H1 (cell line): ENCODE results near the gene GDPGP1. TPM values are rescaled to one million over a fixed set of nuclear protein-coding genes. Genes with fewer than 3 reads are reported as not detected.

Source experiments
- CTCF ChIA-PET: fragments of 300-600 bp; sonication (Branson Sonifier 250); formaldehyde crosslinking; loops from one replicate; lab custom pipeline; 2021; ENCODE audit not compliant: partially characterized antibody; lab: Charles Lee
- POLR2A ChIA-PET: fragments of 300-600 bp; sonication (Branson Sonifier 250); formaldehyde crosslinking; loops from one replicate; lab custom pipeline; 2021; ENCODE audit warnings: inconsistent platforms; ENCODE audit not compliant: partially characterized antibody; lab: Charles Lee
- DNase-seq, 2 experiments: peaks; one replicate each; pipeline versions ENCODE4 v3.0.0 to v3.0.0-alpha.2; 2010 to 2022; ENCODE audit warnings: low spot score in 2 of 2, low read depth in 1 of 2, mixed read lengths in 1 of 2
- FAIRE-seq: peaks from 2 replicates; lab custom pipeline; 2011; peaks lifted over from hg19 to GRCh38; lab: Jason Lieb, UNC
- H2AFZ ChIP-seq: 2 replicates; pipeline ENCODE4 v1.8.1; 2012; ENCODE audit warnings: low read length, inconsistent platforms
- H2AK5ac ChIP-seq: 2 replicates; pipeline ENCODE4 v1.6.1; 2013; ENCODE audit warnings: low read depth, low read length
- H2BK120ac ChIP-seq: replicated peaks from 2 replicates; pipeline ENCODE3; 2013; ENCODE audit warnings: low read depth, low read length, inconsistent platforms
- H2BK12ac ChIP-seq: 2 replicates; pipeline ENCODE4 v1.6.1; 2013; ENCODE audit warnings: low read depth, low read length
- H2BK15ac ChIP-seq: 2 replicates; pipeline ENCODE4 v1.6.1; 2013; ENCODE audit warnings: low read length
- H2BK20ac ChIP-seq: 2 replicates; pipeline ENCODE4 v1.6.1; 2013; ENCODE audit warnings: low read length
- H2BK5ac ChIP-seq: 2 replicates; pipeline ENCODE4 v1.6.1; 2013; ENCODE audit warnings: low read depth, low read length
- H3K14ac ChIP-seq: 2 replicates; pipeline ENCODE4 v1.6.1; 2013; ENCODE audit warnings: inconsistent platforms; ENCODE audit not compliant: insufficient read length
- H3K18ac ChIP-seq: 2 replicates; pipeline ENCODE4 v1.6.1; 2013; ENCODE audit warnings: low read length; ENCODE audit errors: extremely low read depth
- H3K23ac ChIP-seq: 2 replicates; pipeline ENCODE4 v1.6.1; 2013; ENCODE audit warnings: inconsistent platforms; ENCODE audit not compliant: insufficient read length
- H3K23me2 ChIP-seq: 2 replicates; pipeline ENCODE4 v1.6.1; 2013; ENCODE audit warnings: low read depth, low read length
- H3K27ac ChIP-seq: 2 replicates; pipeline ENCODE4 v1.6.1; 2011; ENCODE audit warnings: low read depth, low read length, inconsistent platforms
- H3K27me3 ChIP-seq, 4 experiments: replicated peaks in 1 of 4; 1 replicate in 1 of 4; 2 replicates in 3 of 4; pipeline versions ENCODE4 v1.6.1 to v1.8.1; 2011 to 2013; ENCODE audit warnings: low read length in 3 of 4, mild to moderate bottlenecking in 3 of 4, inconsistent platforms in 2 of 4, mixed read lengths in 2 of 4, moderate library complexity in 1 of 4; ENCODE audit not compliant: control insufficient read depth in 3 of 4, insufficient read depth in 3 of 4; ENCODE audit errors: extremely low read depth in 1 of 4
- H3K36me3 ChIP-seq, 4 experiments: 2 replicates each; pipeline versions ENCODE4 v1.6.1 to v1.8.1; 2011 to 2013; ENCODE audit warnings: mild to moderate bottlenecking in 4 of 4, low read length in 3 of 4, moderate library complexity in 2 of 4, control low read depth in 1 of 4, inconsistent platforms in 1 of 4; ENCODE audit not compliant: insufficient read depth in 4 of 4, control insufficient read depth in 2 of 4
- H3K4ac ChIP-seq: replicated peaks from 2 replicates; pipeline ENCODE3; 2013; ENCODE audit warnings: low read length, low read depth, mixed read lengths, inconsistent platforms; ENCODE audit not compliant: insufficient read length
- H3K4me1 ChIP-seq, 4 experiments: replicated peaks in 1 of 4; 1 replicate in 1 of 4; 2 replicates in 3 of 4; pipeline versions ENCODE4 v1.6.1 to v1.8.1; 2011 to 2013; ENCODE audit warnings: low read length in 3 of 4, inconsistent platforms in 2 of 4, mixed read lengths in 1 of 4; ENCODE audit not compliant: insufficient read depth in 4 of 4, control insufficient read depth in 3 of 4
- H3K4me2 ChIP-seq, 2 experiments: 2 replicates each; pipeline versions ENCODE4 v1.6.1 to v1.8.1; 2011 to 2013; ENCODE audit warnings: low read depth in 2 of 2, low read length in 2 of 2, control low read depth in 1 of 2, inconsistent platforms in 1 of 2, mild to moderate bottlenecking in 1 of 2; ENCODE audit not compliant: insufficient read depth in 1 of 2
- H3K4me3 ChIP-seq, 4 experiments: fragments of 200-600, 300-600 bp in 1 of 4; sonication (generic), shearing (Covaris generic), sonication (Bioruptor Twin) in 1 of 4; 2 replicates each; pipeline versions ENCODE4 v1.5.1 to v1.8.1; 2011 to 2016; ENCODE audit warnings: low read length in 4 of 4, low read depth in 3 of 4, control low read depth in 2 of 4, inconsistent platforms in 2 of 4, mild to moderate bottlenecking in 2 of 4, mixed read lengths in 1 of 4, moderate library complexity in 1 of 4; ENCODE audit not compliant: insufficient read depth in 2 of 4; ENCODE audit errors: extremely low read depth in 1 of 4
- H3K56ac ChIP-seq: replicated peaks from 2 replicates; pipeline ENCODE3; 2013; ENCODE audit warnings: low read depth, mild to moderate bottlenecking, mixed read lengths, low read length, inconsistent platforms; ENCODE audit not compliant: insufficient read length
- H3K79me1 ChIP-seq: 2 replicates; pipeline ENCODE4 v1.6.1; 2013; ENCODE audit warnings: low read depth, low read length, control low read depth
- H3K79me2 ChIP-seq, 2 experiments: 2 replicates each; pipeline versions ENCODE4 v1.6.1 to v1.8.1; 2012 to 2013; ENCODE audit warnings: low read length in 2 of 2, mild to moderate bottlenecking in 2 of 2, inconsistent platforms in 1 of 2; ENCODE audit not compliant: insufficient read depth in 2 of 2, control insufficient read depth in 1 of 2
- H3K9ac ChIP-seq, 4 experiments: replicated peaks in 1 of 4; 1 replicate in 1 of 4; 2 replicates in 3 of 4; pipeline versions ENCODE4 v1.6.1 to v1.8.1; 2011 to 2013; ENCODE audit warnings: low read depth in 3 of 4, low read length in 3 of 4, control low read depth in 2 of 4, mild to moderate bottlenecking in 2 of 4, moderate library complexity in 2 of 4, inconsistent platforms in 1 of 4; ENCODE audit errors: extremely low read depth in 1 of 4
- H3K9me3 ChIP-seq, 2 experiments: 2 replicates each; pipeline versions ENCODE4 v1.6.1 to v1.8.1; 2012 to 2013; ENCODE audit warnings: mild to moderate bottlenecking in 2 of 2, moderate library complexity in 2 of 2, control low read depth in 1 of 2, inconsistent platforms in 1 of 2, low read depth in 1 of 2, low read length in 1 of 2, mixed read lengths in 1 of 2; ENCODE audit not compliant: insufficient read depth in 2 of 2
- H4K20me1 ChIP-seq, 2 experiments: replicated peaks in 1 of 2; 2 replicates each; pipeline versions ENCODE3 to v1.8.1; 2011 to 2013; ENCODE audit warnings: inconsistent platforms in 2 of 2, low read length in 2 of 2, mild to moderate bottlenecking in 1 of 2; ENCODE audit not compliant: insufficient read depth in 2 of 2, control insufficient read depth in 1 of 2
- H4K5ac ChIP-seq: 2 replicates; pipeline ENCODE4 v1.6.1; 2013; ENCODE audit warnings: low read length, low read depth, mixed read lengths, inconsistent platforms; ENCODE audit not compliant: insufficient read length
- H4K8ac ChIP-seq: 2 replicates; pipeline ENCODE4 v1.8.0; 2013; ENCODE audit warnings: mild to moderate bottlenecking, moderate library complexity, low read length, inconsistent platforms; ENCODE audit not compliant: insufficient read depth; ENCODE audit errors: extremely low read depth
- H4K91ac ChIP-seq: replicated peaks from 2 replicates; pipeline ENCODE3; 2013; ENCODE audit warnings: low read length, mixed read lengths, inconsistent platforms; ENCODE audit not compliant: insufficient read length
- CBX5 ChIP-seq: fragments of 300-800, 300-1000 bp; sonication (generic); IDR thresholded peaks from 2 replicates; pipeline ENCODE4 v1.7.1; 2016; ENCODE audit warnings: antibody characterized with exemption, low read length, low read depth
- RBBP5 ChIP-seq: IDR thresholded peaks from 2 replicates; pipeline ENCODE4 v1.7.1; 2012; ENCODE audit warnings: low read depth, mild to moderate bottlenecking, inconsistent platforms, low read length, moderate library complexity, borderline replicate concordance
- SAP30 ChIP-seq: fragments of 300-600 bp; sonication (generic); IDR thresholded peaks from 2 replicates; pipeline ENCODE4 v1.7.1; 2012; ENCODE audit warnings: low read length, moderate library complexity, mild to moderate bottlenecking, inconsistent platforms; ENCODE audit not compliant: insufficient read depth, insufficient replicate concordance
- WGBS, 2 experiments: shearing (Covaris generic) in 1 of 2; methylation state at CpG; one replicate each; pipeline versions ENCODE4 v1.1.6 to v1.1.7; 2013 to 2015; ENCODE audit warnings: low lambda C conversion rate in 2 of 2, mixed read lengths in 2 of 2, inconsistent platforms in 1 of 2, low coverage in 1 of 2, missing lambda C conversion rate in 1 of 2; ENCODE audit not compliant: insufficient replicate concordance in 2 of 2, insufficient coverage in 1 of 2, insufficient read length in 1 of 2; ENCODE audit errors: extremely low coverage in 1 of 2, missing lambda C conversion rate in 1 of 2; 5-methylcytosine and 5-hydroxymethylcytosine counted together
- polyA plus RNA-seq, 7 experiments: library from polyadenylated mRNA; depleted of rRNA in 3 of 7; stranded (reverse) in 5 of 7; unstranded in 2 of 7; fragments of >200 nt in 5 of 7; fragments of 200-250 nt in 2 of 7; gene quantifications; 1 replicate in 5 of 7; 2 replicates in 1 of 7; 4 replicates in 1 of 7; pipeline versions ENCODE4 v1.2.1 to v1.2.3, GENCODE V29; 2011 to 2013; ENCODE audit warnings: missing spikeins in 2 of 7, mixed read lengths in 2 of 7
- total RNA-seq: library from RNA; stranded (reverse); fragmentation: NEBNext Ultra II Directional; extraction: Animal tissue kit (Norgen Biotek cat#: 25700); gene quantifications from 2 replicates; pipeline ENCODE4 v1.2.1, GENCODE V29; 2021

The GDPGP1 gene
- total and polyA plus RNA-seq, 2 of the 8 experiments (the other 6 are each of a cell fraction or from before 2014, with no cell fraction given), result 1.8 to 5.6 TPM

DNA sequence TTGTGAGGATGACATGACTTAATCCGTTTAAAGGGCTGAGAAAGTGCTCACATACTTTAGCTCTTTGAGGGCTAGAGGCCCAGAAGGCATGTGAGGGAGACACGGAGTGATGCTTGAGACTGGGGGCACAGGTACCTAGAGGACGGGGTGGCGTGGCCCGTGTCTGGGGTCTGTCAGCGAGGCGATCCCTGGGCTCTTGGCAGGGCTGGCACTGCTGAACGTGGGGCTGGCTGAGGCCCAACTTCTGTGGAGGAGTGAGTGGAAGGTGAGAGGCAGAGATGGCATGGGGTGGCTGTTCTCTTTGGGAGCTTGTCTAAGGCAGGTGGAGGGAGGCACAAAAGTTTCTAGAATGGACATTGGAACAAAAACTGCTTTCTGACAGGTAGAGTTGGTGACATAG, 23.4 kb upstream of the GDPGP1 start:
- Histone ChIP-seq H2BK20ac (no peak overlapping the region), H3K9ac (no peak overlapping the region), H3K18ac (no peak overlapping the region), H3K4ac (no peak overlapping the region), H4K8ac (no peak overlapping the region), H3K4me3 (no peak overlapping the region), H2AK5ac (no peak overlapping the region), H3K36me3 (peaks cover 0 to 3% (median under 1%) of the 10 kb centered on the region in 4 experiments; a peak in 1 of 8 replicates), H2AFZ (no peak overlapping the region), H4K91ac (no peak overlapping the region), H3K79me1 (peaks cover 10% of the 10 kb centered on the region; the same call in 1 of the 2 replicates), H3K4me1 (peaks cover 0 to 3% (median under 1%) of the 10 kb centered on the region in 4 experiments; a peak in 3 of 7 replicates), H3K4me2 (no peak overlapping the region), H2BK5ac (peak overlapping the region; percentile 16; the same call in 1 of the 2 replicates), H3K23me2 (no peaks in the 10 kb centered on the region; the same call in 1 of the 2 replicates), H3K79me2 (peaks cover 0 to 42% of the 10 kb centered on the region in 2 experiments; a peak in 2 of 4 replicates), H4K20me1 (peaks cover 7 to 12% of the 10 kb centered on the region in 2 experiments), H3K56ac (no peak overlapping the region), H4K5ac (no peak overlapping the region), H3K14ac (no peak overlapping the region), H2BK15ac (no peak overlapping the region), H3K27me3 (no peaks in the 10 kb centered on the region), H3K23ac (no peak overlapping the region), H2BK12ac (no peak overlapping the region), H3K27ac (no peak overlapping the region), H2BK120ac (no peak overlapping the region), H3K9me3 (no peaks in the 10 kb centered on the region)
- DNase-seq (no peak), FAIRE-seq (no peak)
- WGBS, 2 experiments, result 99% methylated on average over 8 of the region's 8 CpGs; no CpG with 5 or more reads in 1 of the 2 experiments
- CTCF ChIA-PET, result interaction anchor here (0.6 to 12.6 kb wide), 3 partner anchors 7 to 64 kb away, joined by 3 to 182 read pairs (median 115); no protein-coding TSS in a partner anchor
- no peak for TF ChIP-seq RBBP5
- no peak for TF ChIP-seq SAP30
- TF ChIP-seq CBX5, result no peak
- POLR2A ChIA-PET, result interaction anchor here (0.6 to 4.8 kb wide), 3 partner anchors 9 to 70 kb away, joined by 3 to 25 read pairs (median 3); partner anchors contain the start of gene SEMA4B
